ENCODE measurements around the gene PKDREJ.

DNA sequence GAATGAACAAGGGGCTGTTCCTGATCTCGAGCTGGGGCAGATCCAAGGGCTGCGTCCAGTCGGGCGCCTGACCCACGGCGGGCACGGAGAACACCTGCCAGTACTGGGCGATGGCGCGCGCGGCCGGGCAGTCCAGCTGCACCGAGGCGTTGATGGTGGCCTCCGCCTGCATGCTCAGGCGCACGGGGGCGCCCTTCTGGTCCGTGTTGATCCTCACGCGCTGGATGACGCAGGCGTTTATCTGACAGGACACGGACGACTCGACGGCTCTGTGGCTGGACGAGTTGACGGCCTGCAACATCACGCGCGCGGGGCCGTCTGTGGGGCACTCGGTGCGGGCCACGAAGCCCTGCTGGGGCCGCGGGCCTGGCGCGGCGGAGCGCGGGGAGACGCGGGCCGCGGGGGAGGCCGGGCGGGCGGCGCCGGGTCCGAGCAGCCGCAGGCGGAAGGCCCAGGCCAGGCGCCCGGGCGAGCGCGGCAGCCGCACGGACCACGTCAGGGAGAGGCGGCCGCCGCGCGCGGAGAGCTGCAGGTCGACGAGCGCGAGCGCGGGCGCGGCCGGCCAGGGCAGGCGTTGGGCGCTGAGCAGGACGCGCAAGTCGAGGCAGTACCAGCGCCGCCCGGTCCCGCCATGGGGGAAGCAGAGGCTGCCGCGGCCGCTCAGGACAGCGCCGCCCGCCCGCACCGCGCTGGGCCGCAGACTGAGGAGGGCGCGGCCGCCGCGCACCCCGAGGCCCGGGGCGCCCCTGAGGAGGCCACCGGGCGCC lies 511 bp downstream of the PKDREJ start:
- TF ChIP-seq, protein P1, sequence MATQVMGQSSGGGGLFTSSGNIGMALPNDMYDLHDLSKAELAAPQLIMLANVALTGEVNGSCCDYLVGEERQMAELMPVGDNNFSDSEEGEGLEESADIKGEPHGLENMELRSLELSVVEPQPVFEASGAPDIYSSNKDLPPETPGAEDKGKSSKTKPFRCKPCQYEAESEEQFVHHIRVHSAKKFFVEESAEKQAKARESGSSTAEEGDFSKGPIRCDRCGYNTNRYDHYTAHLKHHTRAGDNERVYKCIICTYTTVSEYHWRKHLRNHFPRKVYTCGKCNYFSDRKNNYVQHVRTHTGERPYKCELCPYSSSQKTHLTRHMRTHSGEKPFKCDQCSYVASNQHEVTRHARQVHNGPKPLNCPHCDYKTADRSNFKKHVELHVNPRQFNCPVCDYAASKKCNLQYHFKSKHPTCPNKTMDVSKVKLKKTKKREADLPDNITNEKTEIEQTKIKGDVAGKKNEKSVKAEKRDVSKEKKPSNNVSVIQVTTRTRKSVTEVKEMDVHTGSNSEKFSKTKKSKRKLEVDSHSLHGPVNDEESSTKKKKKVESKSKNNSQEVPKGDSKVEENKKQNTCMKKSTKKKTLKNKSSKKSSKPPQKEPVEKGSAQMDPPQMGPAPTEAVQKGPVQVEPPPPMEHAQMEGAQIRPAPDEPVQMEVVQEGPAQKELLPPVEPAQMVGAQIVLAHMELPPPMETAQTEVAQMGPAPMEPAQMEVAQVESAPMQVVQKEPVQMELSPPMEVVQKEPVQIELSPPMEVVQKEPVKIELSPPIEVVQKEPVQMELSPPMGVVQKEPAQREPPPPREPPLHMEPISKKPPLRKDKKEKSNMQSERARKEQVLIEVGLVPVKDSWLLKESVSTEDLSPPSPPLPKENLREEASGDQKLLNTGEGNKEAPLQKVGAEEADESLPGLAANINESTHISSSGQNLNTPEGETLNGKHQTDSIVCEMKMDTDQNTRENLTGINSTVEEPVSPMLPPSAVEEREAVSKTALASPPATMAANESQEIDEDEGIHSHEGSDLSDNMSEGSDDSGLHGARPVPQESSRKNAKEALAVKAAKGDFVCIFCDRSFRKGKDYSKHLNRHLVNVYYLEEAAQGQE (IDR thresholded peaks at IDR 0.05; ENCODE audit: insufficient read depth in 1 of 2, low read depth in 2 of 2, low read length in 2 of 2), result no peak
- no peak for TF ChIP-seq POLR2AphosphoS5 (IDR thresholded peaks at IDR 0.05; ENCODE audit: low read depth, low read length)

Data from PFSK-1 (cell line).